SW 1271 (cell line): ENCODE data around the gene RBMS1.

ENCODE experiments used
- DNase-seq, 2 experiments: peaks; one replicate each; lab custom pipeline; 2025; lab: John Stamatoyannopoulos, UW

Gene RBMS1

DNA sequence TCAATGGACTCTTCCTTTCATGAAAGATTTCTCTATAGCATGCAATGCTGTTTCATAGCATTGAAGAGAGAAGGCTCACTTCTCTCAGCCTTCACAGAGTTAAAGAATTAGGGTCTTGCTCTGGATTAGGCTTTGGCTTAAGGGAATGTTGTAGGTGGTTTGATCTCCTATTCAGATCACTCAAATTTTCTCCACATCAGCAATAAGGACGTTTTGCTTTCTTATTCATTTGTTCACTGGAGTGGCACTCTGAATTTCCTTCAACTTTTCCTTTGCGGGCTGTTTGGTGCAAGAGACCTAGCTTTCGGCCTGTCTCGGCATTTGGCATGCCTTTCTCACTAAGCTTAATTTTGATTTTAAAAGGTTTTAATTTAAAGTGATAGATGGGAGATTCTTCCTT lies 131.6 kb downstream of the RBMS1 start:
- no peak for DNase-seq

DNA sequence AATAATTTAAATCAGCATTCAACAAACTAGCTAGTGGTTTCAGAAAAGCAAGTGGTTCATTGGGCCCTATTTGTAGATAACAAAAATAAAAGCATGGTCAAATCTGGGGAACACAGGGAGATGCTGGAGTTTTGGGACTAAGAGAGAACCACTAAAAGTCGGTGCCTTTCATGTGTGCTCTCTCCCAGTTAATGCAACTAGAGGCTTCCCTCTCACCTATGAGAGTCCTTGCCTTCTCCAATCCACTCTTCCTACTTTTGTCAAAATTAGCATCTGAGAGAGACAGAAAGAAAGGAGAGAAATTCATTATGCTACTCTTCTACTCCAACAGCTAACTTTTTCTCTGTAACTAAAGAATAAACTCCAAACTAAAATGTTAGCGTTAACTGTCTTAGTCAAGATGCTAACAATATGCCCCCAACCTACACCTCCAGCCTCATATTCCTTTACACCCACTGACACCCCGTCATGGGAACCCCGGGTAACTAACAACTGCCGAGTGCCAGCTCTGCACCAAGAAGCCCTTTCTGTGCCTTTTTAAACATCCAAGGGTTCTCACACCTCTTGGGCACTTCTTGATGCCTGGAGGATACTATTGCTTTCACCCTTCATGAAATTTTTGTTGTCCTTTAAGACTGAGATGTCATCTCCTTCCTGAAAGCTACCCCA lies 133.4 kb downstream of the RBMS1 start:
- DNase-seq, result no peak

DNA sequence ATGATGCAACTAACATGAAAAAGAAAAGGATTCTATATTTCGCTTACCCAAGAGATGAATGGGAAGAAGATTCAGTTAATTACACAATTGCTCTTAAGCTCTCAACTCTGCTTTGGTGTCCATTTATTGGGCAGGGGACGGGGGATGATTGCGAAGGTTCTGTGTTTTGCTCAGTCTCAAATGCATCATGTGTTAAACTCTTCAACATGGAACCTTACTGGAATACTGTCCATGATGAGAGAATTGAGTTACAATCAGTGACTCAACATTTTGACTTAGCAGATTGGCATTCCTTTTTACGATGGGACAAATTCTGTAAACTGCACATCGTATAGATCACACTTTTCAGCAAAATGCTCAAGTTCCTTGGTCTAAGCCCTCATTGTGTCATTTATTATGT lies 135.6 kb downstream of the RBMS1 start:
- no peak for DNase-seq

DNA sequence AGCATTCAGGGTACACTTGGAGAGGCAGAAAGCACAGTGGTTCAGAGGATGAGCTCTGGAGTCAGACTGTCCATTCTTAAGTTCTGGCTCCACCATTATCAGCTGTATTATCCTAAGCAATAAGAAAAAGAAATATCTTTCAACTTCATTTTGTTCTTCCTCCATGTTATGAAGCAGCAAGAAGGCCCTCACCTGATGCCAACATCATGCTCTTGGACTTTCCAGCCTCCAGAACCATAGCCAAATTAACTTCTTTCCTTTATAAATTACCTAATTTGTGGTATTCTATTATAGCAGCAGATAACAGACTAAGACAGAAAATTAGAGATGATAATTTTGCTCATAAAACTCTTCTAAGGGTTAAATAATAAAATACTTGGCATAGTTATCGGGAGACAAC lies 137.1 kb downstream of the RBMS1 start:
- no peak for DNase-seq

DNA sequence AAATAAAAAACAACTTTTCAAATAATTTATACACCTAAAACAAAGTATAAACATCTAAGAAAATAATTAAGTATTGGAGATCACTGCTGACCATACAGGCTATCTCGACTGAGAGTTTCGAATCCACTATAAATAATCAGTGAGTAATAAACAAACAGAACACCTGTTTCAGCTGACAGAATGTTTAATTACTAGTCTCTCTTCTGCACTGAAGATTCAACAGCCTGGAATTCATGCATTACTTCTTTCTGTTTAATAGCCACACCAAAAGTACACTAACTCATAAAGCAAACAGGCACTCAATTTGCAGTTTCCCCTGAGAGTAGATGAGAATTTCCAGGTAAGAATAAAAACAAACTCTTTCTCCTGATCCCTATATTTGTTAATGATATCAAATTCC lies 138.5 kb downstream of the RBMS1 start:
- no peak for DNase-seq

DNA sequence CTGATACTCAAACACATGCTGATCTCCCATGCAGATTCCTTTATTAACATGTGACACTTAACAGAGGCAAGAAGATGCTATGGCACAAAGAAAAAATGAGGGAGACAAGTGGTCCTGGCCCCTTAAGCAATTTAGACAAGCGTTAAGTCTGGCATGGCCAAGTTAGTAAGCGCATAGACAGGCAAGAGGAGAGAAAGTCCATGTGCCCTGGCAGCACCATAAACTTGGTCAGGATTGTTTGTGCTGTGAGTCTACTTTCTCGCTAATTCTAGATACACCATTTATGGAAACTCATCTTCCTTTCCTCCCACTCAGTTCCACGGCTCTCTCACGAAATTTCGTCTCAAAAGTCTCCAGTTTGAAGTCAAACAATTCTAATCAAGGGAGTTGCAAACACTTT lies 138.9 kb downstream of the RBMS1 start:
- no peak for DNase-seq

DNA sequence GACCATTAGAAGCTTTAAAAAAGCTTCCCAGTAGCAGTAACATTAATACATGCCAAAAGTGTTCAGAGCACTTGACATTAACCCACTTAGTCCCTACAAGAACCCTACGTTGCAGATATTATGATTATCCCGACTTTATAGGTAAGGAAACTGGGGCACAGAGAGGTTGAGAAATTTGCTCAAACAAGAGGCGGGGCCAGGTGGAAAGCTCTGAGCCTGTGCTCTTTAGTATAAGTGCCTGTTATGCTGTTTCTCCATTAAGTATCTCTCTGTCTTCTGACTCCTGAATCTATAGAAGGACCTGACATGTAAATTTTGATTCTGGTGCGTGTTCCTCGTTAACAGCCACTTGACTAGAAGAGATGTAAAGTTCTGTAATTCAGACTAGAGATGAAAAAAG lies 139.8 kb downstream of the RBMS1 start:
- DNase-seq, result no peak

DNA sequence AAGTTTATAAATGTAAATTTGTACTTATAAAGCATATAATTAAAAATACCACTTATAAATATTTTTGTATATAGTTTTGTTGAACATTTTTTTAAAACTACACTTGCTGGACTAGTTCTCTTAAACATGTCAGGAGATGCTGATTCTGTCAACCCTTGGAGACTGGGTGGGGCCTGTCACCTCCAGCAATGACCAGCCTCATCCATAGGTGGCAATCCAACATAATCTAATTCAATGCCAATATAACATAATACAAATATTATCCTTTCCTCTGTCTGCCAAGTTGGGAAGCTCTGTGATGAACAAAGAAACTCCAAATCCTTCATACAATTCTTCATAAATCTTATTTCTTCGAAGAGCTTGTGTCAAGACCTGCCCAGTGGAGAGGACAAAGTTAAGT lies 140.4 kb downstream of the RBMS1 start:
- DNase-seq, result peak in 1 of 2 experiments; percentile 25

DNA sequence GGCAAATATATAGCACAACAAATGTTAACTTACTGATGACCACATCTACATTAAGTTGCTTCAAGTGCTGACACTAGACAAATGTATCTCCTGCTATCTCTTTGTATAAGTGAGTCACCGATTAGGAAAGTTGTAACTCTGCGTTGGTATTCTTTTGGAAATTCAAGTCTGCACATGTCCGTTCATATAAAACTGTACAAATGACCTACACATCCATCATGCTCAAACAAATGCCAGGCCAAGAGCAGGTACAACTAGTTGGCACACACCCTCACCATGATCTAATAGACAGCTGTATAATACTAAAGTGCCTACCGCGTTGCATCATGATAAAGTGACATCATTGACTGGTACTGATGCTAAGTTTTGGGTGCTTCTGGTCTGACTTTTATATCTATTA lies 141.1 kb downstream of the RBMS1 start:
- DNase-seq, result no peak

DNA sequence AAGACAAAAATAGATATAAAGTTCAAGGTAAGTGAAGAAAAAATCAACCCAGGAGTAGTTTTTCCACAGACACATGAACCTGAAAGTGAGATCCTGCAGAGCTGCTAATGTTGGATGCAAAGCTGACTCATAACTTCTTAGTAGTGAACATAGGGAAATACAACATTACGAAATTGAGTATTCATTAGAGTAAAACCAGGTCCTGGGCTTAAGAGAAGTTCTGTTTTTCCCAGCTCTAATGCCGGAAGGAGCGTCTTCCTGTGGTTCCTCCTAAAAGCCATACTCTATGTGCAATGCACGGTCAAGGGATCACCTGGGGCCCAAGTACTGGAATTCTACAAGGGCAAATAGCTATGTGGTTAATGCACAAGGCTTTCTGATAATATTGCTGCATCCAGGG lies 141.7 kb downstream of the RBMS1 start:
- DNase-seq, result no peak

DNA sequence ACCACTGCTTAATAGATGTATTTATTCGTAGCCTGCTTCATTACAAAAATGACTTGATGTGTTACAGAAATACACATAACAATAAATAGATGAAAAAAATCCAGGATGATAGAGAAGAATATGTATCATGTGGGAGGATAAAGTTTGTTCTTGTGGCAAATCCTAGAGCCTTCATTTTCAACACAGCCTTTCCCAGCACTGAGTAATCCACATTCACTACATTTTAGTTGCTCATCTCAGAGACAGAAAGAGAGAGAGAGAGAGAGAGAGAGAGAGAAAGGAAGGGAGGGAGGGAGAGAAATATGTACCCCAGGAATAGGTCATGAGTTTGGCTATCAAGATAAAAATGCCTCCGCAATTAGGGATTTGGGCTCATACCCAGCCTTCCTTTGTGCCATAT lies 144.3 kb downstream of the RBMS1 start:
- DNase-seq, result no peak

DNA sequence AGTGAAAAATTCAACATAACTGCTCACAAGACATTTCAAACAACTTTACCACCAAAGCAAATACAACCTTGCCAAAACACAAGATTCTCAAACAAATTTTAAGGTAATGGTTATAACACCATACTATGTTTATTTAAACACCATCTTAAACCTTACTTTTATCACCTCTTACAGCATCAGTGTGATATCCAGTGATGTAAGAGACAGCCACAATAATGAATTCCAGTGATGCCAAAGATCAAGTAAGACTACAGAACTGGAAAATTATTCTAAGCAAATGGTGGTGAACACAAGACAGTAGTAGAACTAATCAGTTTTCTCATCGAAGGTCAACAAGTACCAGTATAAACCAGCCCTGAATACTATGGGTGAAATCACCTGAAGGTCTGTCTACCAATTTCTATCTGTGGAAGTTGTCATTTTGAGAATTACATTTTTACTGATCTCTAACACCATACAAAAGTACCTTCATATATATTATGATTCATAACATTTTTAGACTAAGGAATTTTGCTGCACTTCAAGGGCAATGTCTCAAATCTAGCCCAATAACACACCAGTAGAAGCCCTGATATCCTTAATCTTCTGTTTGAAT lies 146.2 kb downstream of the RBMS1 start:
- DNase-seq, result no peak

DNA sequence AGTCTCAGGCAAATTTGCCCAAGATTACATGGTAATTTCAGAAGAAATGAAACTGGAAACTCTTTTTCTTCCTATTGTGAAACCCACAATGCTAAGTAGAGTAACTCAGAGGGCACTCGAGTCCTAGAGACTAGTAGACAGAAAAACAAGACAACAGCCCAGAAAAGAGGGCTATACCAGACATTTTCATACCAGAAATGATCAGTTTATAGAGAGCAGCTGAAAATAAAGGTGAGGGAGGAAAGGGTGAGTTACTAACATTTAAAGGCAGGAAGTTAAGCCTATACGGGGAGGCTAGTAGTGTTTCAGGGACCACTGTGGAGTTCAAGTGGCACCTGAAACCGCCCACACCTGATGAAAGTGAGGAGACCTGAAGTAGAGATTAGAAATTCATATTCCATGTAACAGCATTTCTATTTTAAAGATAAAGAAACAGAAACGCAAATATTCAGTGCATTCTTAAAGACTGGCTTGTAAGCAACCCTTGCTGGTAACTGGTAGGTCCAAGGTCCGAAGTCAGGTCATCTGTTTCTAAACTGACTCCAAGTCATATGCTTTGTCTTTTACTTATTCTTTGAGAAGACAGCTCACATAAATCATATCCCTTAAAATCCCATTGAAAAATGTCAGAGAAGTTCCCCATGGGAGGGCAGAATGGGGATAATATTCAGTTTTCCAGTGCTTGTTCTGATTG lies 148.4 kb downstream of the RBMS1 start:
- DNase-seq, result no peak

DNA sequence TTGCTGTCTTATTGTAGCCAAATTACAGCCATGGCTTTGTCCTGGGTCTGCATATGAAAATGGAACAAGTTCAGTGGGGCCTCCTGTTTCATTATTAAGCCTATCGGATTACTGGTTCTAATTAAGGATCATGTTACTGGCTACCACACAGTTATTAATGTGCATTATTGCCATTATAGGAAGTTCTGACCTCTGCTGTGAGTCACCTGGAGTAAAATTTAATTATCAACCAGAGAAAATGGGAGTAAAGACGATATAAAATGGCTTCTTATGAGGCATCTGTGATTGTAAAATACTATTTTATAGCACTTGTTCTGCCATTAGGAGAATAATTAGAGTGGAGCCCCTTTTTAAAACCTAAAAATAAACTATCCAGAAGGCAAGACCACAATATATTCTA lies 150.2 kb downstream of the RBMS1 start:
- DNase-seq, result no peak

DNA sequence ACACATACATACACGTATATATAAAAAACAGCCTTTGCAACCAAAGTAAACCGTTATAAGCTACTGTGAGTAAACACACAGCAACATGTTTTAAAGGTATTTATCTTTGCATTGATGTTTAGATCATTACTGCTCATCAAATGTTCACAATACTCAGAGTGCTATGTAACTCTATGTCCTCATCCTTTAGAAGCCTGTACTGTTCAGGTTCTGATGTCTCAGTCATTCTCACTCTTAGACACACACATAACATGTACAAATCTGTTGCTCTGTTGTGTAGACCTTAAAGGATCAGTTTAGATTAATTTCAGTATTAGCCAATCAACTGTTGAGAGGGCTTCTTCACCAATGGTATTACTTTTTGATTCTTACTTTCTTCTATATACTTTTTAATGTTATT lies 153.9 kb downstream of the RBMS1 start:
- no peak for DNase-seq

DNA sequence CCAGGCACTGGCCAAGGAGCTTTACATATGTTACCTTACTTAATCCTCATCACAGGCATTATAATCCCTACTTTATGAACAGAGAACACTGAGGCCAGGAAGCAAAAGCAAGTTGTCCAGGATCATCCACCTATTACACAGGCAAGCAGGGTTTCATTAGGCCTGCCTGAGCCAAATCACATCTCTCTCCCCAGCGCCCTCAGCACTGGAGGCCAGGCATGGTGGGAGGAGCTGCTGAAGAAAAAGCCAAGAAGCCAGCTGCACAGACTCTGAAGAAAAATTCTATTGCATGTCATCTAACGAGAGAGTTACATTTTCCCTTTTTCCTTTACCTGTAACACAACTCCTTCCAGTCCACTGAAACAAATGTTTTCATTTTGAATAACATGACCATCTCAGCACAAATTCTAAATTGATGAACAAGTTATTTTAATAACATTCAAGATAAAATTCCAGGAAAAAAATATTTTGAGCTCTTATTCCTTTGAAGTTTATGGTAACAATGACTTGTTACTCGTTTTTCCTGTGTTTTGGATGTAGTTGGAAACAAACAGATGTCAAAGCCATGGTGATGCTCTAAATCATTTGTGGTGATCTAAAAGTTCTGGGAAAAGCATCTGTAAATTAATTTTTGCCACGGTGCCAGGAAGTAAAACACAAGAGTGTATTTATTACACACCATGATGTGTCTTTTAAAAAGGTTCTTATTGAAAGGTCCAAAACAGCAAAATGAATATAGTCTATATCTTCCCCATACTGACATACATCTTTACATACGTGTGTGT lies 154.5 kb downstream of the RBMS1 start:
- no peak for DNase-seq

DNA sequence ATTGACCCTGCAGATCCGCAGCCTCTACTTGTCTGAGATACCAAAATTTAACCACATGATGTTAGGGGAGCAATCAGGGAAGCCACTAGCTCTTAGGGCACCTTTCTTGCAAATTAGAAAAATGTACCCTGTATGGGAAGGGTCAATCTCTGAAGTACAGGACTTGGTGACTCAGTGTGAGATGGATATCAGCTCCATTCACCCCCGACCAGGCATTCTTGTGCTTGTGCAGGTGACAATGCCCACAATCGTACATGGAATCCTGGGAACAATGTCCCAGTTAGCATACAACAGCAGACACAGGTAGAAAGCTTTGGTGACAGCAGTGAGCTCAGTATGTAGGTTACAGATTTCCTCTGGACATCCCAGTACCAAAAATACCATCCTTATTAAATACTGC lies 155.9 kb downstream of the RBMS1 start:
- no peak for DNase-seq

DNA sequence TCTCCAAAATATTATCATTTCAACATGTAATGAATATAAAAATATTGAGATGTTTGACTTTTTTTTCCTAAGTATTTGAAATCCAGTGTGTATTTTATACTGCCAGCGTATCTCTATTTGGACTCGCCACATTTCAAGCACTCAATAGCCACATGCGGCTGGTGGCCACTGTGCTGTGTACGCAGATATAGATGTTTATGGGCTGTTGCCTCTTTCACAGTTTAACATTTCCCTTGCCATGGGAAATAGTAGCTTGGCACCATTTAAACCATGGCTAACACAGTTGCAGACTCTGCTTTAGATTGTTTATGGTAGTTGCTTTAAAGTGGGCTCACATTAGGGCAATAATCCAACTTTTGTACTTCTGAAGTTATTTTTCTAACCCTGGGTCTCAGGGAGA lies 157.0 kb downstream of the RBMS1 start:
- no peak for DNase-seq

DNA sequence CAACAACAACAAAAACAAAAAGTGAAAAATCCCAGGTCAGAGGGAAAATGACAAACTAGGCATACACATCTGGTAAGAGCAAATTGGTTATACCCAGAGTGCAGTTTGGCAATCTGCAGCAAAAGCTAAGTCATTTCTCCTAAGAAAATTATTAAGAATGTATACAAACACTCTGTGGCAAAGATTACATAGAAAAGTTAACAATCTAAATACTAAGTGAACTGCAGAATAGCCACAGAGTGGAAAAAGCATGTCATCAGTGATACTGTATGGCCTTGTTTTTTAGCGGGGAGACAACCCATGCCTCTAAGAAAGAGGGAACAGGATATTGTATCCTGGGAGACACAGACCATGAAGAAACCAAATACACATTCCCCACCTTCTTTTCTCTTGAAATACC lies 157.5 kb downstream of the RBMS1 start:
- DNase-seq, result no peak

DNA sequence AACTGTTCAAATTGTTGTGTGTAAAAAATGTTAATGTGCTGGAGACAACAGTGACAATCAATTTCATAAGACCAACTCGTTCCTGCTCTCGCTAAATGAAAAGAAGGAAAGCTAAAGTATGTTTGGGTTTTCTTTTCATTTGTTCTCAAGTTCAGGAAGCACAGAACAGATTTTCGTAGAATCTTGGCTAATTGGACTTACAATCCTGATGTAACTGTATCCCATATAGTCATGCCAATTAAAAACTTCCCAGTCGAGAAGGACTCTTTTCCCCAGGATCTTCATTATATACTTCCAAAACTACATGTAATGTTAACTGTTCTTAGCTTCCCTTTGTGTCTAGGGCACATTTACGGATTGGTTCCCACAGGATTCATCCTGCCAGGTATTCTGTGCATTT lies 158.2 kb downstream of the RBMS1 start:
- DNase-seq, result no peak

DNA sequence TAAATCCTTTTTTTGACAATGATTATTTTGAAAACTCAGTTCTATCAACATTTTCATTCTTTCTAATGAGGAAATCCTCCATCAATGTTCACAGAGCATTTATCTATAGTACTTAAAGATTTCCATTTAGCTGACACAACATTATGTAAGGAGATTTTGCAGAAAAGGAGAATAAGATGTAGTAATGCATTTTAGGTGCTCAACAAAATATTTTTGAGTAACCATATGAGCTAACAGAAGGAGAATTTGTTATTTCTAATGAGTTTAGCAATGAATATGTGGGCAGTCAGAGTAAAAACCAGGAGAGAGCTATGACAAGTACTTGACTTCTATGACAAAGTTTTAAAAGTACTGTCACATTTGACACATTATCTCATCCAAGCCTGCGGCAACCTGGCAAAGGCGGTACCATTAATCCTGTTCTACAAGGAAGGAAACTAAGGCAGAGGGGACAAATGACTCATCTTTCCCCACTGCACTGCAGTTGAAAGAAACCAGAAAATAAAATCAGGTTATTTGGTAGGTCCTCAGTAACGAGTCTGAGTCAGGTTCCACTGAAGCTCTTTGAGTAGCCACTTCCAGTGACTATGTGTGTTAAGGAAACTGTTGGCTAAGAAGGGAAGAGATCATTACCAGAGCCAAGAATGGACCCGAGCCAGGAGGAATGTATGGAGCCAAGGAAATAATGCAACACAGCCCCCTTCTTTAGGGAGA lies 159.4 kb downstream of the RBMS1 start:
- no peak for DNase-seq

DNA sequence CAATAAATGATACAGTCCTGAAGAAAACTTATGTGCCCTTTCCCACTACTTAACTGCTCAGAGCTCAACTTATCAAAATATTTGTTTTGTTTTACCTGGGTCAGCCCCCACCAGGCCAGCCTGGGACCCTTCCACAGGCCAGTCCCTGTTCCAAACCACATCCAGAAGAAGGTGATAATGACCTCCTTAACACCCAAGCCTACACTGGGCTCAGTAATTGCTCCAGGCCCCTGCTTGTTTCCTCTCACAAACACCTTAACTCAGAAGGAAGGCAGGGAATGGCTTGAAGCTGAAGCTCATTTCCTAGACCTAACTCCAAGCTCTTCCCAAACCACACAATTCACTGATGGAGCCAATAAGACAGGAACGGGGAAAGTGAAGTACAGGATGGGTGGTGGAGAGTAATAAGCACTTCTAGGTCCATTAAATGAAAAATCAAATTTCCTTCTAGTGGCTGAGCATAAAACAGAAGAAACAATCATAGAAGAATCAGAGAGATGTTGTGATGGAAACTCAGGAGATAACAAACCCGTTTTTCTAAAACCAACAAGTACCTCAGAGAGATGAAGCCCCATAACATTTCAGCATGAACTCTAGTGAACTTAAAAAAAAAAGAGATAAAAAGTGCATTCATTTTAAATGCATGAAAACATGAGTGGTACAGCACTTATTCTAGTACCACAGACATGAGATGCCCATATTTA lies 160.1 kb downstream of the RBMS1 start:
- DNase-seq, result no peak
